ENCODE data around the gene CCDC102B. TPM values are rescaled to one million over a fixed set of nuclear protein-coding genes. Genes with fewer than 3 reads are reported as not detected.

The CCDC102B gene
- total and polyA plus RNA-seq, 3 donors from 2014 or later = 13.3 to 25.1 (median 14.9) TPM

DNA sequence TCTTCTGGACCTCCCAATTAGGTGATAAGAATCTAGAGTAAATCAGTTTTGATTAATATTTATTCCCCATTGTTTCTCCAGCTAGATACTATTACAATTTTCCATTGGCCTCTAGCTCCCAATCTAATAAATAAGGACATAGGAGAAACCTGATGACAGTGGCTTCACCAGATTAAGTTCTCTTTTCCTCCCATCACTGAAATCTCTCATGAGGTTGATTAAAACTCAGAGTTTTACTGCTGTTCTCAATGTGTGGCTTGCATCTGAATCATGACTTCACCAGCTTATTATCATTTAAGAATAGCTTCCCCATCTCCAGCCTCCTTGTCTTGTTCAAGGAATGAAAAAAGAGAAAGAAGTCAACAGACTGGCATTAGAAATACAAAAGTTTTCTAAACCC is 3.9 kb upstream of the CCDC102B start:
- H3K27me3 ChIP-seq = no peaks in the 10 kb centered on the region
- H3K36me3 ChIP-seq (ENCODE audit: low read depth, missing control alignments) = no peaks in the 10 kb centered on the region
- H3K9me3 ChIP-seq = no peaks in the 10 kb centered on the region
- TF ChIP-seq, protein P1, sequence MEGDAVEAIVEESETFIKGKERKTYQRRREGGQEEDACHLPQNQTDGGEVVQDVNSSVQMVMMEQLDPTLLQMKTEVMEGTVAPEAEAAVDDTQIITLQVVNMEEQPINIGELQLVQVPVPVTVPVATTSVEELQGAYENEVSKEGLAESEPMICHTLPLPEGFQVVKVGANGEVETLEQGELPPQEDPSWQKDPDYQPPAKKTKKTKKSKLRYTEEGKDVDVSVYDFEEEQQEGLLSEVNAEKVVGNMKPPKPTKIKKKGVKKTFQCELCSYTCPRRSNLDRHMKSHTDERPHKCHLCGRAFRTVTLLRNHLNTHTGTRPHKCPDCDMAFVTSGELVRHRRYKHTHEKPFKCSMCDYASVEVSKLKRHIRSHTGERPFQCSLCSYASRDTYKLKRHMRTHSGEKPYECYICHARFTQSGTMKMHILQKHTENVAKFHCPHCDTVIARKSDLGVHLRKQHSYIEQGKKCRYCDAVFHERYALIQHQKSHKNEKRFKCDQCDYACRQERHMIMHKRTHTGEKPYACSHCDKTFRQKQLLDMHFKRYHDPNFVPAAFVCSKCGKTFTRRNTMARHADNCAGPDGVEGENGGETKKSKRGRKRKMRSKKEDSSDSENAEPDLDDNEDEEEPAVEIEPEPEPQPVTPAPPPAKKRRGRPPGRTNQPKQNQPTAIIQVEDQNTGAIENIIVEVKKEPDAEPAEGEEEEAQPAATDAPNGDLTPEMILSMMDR (IDR thresholded peaks at IDR 0.05) = no peak
- no peak for TF ChIP-seq POLR2A (IDR thresholded peaks at IDR 0.05)
- no peaks in the 10 kb centered on the region for H3K4me1 ChIP-seq
- no peak overlapping the region for H3K4me3 ChIP-seq
- DNase-seq = no peak
- H3K27ac ChIP-seq = no peak overlapping the region
- intact Hi-C loops (cut with DNase I; ENCODE audit: low total_unique reads) = no loop called here

DNA sequence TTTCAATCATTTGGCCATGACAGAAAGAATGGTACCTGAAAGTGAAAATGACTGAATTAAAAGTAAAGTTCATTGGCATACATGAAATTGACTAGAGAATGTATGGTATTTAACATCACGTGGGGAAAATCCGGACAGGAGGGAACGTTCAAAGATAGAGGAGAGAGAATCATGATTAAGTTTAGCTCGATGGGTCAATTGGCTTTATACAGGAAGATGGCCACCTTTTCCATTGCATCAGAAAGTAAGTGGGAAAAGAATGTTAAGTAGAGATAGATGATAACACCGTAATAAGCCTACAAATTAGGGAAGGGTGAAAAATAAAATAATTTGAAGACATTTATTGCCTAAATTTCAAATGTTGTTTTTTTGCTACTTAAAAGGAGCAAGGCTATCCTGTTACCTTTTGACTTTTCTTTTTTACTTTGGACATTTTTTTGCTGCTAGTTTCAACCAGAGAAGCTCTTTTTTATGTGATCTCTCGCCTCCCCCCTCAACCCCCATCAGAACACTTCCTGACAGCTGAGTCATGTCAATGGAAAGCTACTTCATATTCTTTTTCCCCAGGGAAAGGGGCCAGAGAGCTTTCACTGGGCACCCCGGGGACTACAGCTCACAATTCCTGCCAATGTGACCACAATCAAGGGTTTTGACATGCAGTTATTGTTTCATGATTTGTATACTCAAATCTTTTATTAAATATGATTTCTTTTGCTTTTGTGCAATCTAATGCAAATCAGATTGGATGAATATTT is 767 bp upstream of the CCDC102B start:
- H3K27me3 ChIP-seq = no peaks in the 10 kb centered on the region
- WGBS, 2 donors = 71 to 74% methylated on average over 7 of the region's 7 CpGs
- no peak for DNase-seq
- H3K4me3 ChIP-seq = no peak overlapping the region
- no peaks in the 10 kb centered on the region for H3K36me3 ChIP-seq (ENCODE audit: low read depth, missing control alignments)
- H3K27ac ChIP-seq = no peak overlapping the region
- TF ChIP-seq, protein P1 (IDR thresholded peaks at IDR 0.05) = no peak
- TF ChIP-seq POLR2A (IDR thresholded peaks at IDR 0.05) = no peak
- H3K9me3 ChIP-seq = no peaks in the 10 kb centered on the region
- no peaks in the 10 kb centered on the region for H3K4me1 ChIP-seq
- intact Hi-C loops (cut with DNase I; ENCODE audit: low total_unique reads) = no loop called here

DNA sequence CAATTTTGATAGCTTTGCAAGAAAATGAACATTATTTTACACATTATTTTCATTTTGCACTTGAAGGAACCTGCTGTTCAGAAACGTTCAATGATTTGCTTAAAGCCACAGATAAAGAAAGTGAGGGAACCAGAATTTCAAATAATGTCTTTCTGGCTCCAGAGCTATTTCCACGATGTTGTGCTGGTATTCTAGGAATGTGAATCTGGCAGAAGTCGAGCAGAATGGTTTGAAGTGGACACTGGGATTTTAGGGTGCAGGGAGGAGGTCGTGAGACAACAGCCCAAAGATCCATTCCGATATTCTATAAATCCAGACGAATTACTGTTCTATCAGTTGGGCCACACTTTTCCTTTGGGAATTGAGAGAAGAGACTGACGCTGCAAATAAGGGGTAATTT is 2.2 kb downstream of the CCDC102B start:
- Histone ChIP-seq H3K4me1 (no peaks in the 10 kb centered on the region), H3K36me3 (ENCODE audit: low read depth, missing control alignments) (no peaks in the 10 kb centered on the region), H3K4me3 (no peak overlapping the region), H3K9me3 (no peaks in the 10 kb centered on the region), H3K27ac (no peak overlapping the region), H3K27me3 (no peaks in the 10 kb centered on the region)
- intact Hi-C loops (cut with DNase I; ENCODE audit: low total_unique reads) = no loop called here
- TF ChIP-seq, protein P1 (IDR thresholded peaks at IDR 0.05) = no peak
- TF ChIP-seq POLR2A (IDR thresholded peaks at IDR 0.05) = no peak
- WGBS, 2 donors = 45% methylated on average over 7 of the region's 7 CpGs
- DNase-seq = no peak

- intact Hi-C loops (cut with DNase I; ENCODE audit: low total_unique reads) = no loop called here
- TF ChIP-seq, protein P1 (IDR thresholded peaks at IDR 0.05) = no peak
- WGBS, 2 donors = 42 to 54% methylated on average over 3 of the region's 3 CpGs
- no peaks in the 10 kb centered on the region for H3K4me1 ChIP-seq
- H3K27me3 ChIP-seq = no peaks in the 10 kb centered on the region
- peak; percentile 64 for DNase-seq
- no peaks in the 10 kb centered on the region for H3K9me3 ChIP-seq
- no peak overlapping the region for H3K27ac ChIP-seq
- no peak overlapping the region for H3K4me3 ChIP-seq
- no peaks in the 10 kb centered on the region for H3K36me3 ChIP-seq (ENCODE audit: low read depth, missing control alignments)
These were observed 5.5 kb downstream of the CCDC102B start for GRCh38 chr18:68803356-68803755.

DNA sequence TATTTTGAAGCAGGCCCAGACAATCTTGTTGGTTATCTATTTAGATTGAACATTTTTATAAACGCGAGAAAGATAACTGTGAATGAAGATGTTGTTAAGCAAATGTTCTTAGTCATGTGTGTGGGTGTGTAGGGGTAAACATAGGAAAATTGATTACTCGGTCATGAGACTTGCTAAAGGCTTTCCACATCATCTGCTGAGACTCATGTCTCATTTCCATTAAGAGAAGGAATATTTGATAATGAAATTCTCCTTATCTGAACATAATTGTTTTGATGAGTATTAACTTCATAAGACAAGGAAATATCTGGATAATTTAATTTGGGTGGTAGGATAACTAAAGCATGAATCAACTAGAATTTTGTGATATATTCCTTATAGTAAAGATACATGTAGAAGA is 19.7 kb downstream of the CCDC102B start:
- Histone ChIP-seq H3K4me1 (no peaks in the 10 kb centered on the region), H3K27ac (peak overlapping the region in 1 of 2 donors; percentile 44), H3K36me3 (ENCODE audit: low read depth, missing control alignments) (no peaks in the 10 kb centered on the region), H3K27me3 (no peaks in the 10 kb centered on the region), H3K9me3 (no peaks in the 10 kb centered on the region), H3K4me3 (no peak overlapping the region)
- 33 to 37% methylated on average over 3 of the region's 3 CpGs for WGBS, 2 donors
- TF ChIP-seq POLR2A (IDR thresholded peaks at IDR 0.05) = no peak
- TF ChIP-seq, protein P1 (IDR thresholded peaks at IDR 0.05) = no peak
- intact Hi-C loops (cut with DNase I; ENCODE audit: low total_unique reads) = no loop called here
- DNase-seq = no peak

Data from testis (tissue), 3 donors.